Head of caudate nucleus (tissue), 42 donors: ENCODE results near the gene GKAP1.
"Not testable (repeated sequence)": the region's sequence is repeated elsewhere in the genome, so short reads cannot be mapped to it uniquely, and the experiment has no call there.

Experiments used
- DNase-seq, 42 donors: peaks; one replicate each; pipeline versions ENCODE4 v3.0.0 to v3.0.0-alpha.2; 2020 to 2021; ENCODE audit warnings: mixed read lengths in 7 of 42
- intact Hi-C: fragments of 100-400 bp; cut with DNase I; formaldehyde crosslinking; loops from one replicate; pipeline ENCODE4 v1.15.0; 2022

GKAP1 gene

GRCh38 chr9:83749706-83750105 is 67.9 kb downstream of the GKAP1 start:
- intact Hi-C loops = no loop called here
- no peak for DNase-seq

- no peak for DNase-seq
- intact Hi-C loops = no loop called here
Measured at GRCh38 chr9:83744206-83744605, 73.4 kb downstream of the GKAP1 start.

DNA sequence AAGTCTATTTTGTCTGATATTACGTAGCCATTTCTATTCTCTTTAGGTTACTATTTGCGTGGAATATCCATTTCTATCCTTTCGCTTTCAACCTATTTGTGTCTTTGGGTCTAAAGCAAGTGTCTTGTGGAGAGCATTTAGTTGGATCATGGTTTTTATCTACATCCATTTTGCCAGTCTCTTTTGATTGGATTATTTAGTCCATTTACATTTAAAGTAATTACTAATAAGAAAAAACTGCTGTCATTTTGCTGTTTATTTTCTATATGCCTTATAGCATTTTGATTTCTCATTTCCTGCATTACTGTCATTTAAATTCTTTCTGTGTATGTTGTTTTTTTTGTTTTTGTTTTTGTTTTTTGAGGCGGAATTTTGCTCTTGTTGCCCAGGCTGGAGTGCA is 83.8 kb downstream of the GKAP1 start:
- DNase-seq = no peak
- intact Hi-C loops = no loop called here

DNA sequence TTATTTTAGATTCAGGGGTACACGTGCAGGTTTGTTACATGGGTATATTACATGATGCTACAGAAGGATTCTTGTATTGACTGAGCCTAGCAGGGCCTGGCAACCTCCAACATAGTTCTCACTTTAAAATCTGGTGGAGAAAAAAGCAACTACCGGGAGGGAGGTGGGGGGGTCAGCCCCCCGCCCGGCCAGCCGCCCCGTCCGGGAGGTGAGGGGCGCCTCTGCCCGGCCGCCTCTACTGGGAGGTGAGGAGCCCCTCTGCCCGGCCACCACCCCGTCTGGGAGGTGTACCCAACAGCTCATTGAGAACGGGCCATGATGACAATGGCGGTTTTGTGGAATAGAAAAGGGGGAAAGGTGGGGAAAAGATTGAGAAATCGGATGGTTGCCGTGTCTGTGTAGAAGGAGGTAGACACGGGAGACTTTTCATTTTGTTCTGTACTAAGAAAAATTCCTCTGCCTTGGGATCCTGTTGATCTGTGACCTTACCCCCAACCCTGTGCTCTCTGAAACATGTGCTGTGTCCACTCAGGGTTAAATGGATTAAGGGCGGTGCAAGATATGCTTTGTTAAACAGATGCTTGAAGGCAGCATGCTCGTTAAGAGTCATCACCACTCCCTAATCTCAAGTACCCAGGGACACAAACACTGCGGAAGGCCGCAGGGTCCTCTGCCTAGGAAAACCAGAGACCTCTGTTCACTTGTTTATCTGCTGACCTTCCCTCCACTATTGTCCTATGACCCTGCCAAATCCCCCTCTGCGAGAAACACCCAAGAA is 88.8 kb downstream of the GKAP1 start:
- DNase-seq, intact Hi-C loops: not testable (repeated sequence)

- intact Hi-C loops = no loop called here
- DNase-seq = no peak
Measured at GRCh38 chr9:83724436-83724835, 93.1 kb downstream of the GKAP1 start.

- intact Hi-C loops = no loop called here
- no peak for DNase-seq
Measured at GRCh38 chr9:83722726-83723495, 94.7 kb downstream of the GKAP1 start.

- intact Hi-C loops = no loop called here
- DNase-seq = no peak
Measured at GRCh38 chr9:83721509-83721908, 96.1 kb downstream of the GKAP1 start.

- intact Hi-C loops = no loop called here
Measured at GRCh38 chr9:83715794-83716193, 101.8 kb downstream of the GKAP1 start.

GRCh38 chr9:83715221-83715620 is 102.3 kb downstream of the GKAP1 start:
- DNase-seq = no peak
- intact Hi-C loops = no loop called here

More at GRCh38 chr9:83715794-83716193, 101.8 kb downstream of the GKAP1 start:
- DNase-seq = no peak

- no peak for DNase-seq
- intact Hi-C loops = no loop called here
Measured at GRCh38 chr9:83714329-83714728, 103.2 kb downstream of the GKAP1 start.

GRCh38 chr9:83708515-83709158 is 108.9 kb downstream of the GKAP1 start:
- intact Hi-C loops = loop anchor here (5.0 to 10.0 kb wide), 2 partner anchors 84 to 109 kb away; partner anchors contain the start of genes GKAP1 and IDNK
- peak; percentile 55 to 85 (median 69) for DNase-seq

- intact Hi-C loops = loop anchor here (5.0 to 10.0 kb wide), 2 partner anchors 83 to 109 kb away; partner anchors contain the start of genes GKAP1 and IDNK
- DNase-seq = peak; percentile 81 to 96 (median 90)
Measured at GRCh38 chr9:83707768-83708514, 109.6 kb downstream of the GKAP1 start, which contains the start of gene UBQLN1. UBQLN1 (minus strand) TSS chr9:83707958; CDS start chr9:83707679, 279 bp downstream.

DNA sequence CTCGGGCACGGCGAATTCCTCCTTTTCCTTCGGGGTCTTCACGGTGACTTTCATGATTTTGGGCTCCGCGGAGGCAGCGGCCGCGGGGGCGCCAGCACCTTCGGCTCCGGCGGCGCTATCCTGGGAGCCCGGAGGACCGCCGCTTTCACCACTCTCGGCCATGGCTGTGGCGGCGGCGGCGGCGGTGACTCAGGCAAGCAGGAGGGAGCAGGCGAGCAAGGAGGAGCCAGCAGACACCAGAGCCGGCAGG is 110.1 kb downstream of the GKAP1 start:
- DNase-seq = peak in 1 of 42 donors; percentile 77
- intact Hi-C loops = loop anchor here (5.0 to 10.0 kb wide), 2 partner anchors 83 to 110 kb away; partner anchors contain the start of genes GKAP1 and IDNK

- peak in 37 of 42 donors; percentile 5 to 56 (median 27) for DNase-seq
- intact Hi-C loops = loop anchor here (5.0 to 10.0 kb wide), 2 partner anchors 82 to 110 kb away; partner anchors contain the start of genes GKAP1 and IDNK
Measured at GRCh38 chr9:83706676-83707517, 110.7 kb downstream of the GKAP1 start.

DNA sequence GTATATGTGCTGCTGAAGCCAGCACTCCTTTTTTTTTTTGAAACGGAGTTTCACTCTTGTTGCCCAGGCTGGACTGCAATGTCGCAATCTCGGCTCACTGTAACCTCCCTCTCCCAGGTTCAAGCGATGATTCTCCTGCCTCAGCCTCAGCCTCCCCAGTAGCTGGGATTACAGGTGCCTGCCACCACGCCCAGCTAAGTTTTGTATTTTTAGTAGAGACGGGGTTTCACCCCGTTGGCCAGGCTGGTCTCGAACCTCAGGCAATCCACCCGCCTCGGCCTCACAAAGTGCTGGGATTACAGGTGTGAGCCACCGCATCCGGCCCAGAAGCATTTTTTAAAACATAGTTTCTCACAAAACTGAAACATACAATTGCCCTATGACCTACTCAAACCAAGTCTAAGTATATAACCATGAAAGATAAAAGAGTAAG is 112.3 kb downstream of the GKAP1 start:
- not testable (repeated sequence) for DNase-seq
- intact Hi-C loops = loop anchor here (5.0 to 10.0 kb wide), 2 partner anchors 80 to 112 kb away; partner anchors contain the start of genes GKAP1 and IDNK

- intact Hi-C loops = loop anchor here (10.0 kb wide), 1 partner anchor 77 kb away; the partner anchor contains the start of gene IDNK
Measured at GRCh38 chr9:83701769-83702168, 115.8 kb downstream of the GKAP1 start.

DNA sequence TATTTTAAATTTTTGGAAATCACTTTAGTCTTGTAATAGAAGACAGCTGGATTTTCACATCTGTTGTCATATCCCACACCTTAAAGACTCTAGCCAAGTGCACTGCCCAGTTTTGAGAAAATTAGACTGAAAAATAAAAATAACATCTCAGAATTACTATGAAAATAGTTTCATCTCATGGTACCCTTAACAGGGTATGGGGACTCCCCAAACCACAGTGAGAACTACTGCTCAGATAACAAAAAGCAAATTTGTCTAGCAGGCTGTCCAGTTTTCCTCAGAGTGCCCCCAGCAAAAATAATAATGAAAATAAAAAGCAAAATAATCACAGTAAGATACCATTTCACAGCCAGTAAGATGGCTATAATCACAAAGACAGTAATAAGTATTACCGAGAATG is 116.3 kb downstream of the GKAP1 start:
- intact Hi-C loops = loop anchor here (10.0 kb wide), 1 partner anchor 76 kb away; the partner anchor contains the start of gene IDNK
- no peak for DNase-seq

More at GRCh38 chr9:83701769-83702168, 115.8 kb downstream of the GKAP1 start:
- DNase-seq = no peak

DNA sequence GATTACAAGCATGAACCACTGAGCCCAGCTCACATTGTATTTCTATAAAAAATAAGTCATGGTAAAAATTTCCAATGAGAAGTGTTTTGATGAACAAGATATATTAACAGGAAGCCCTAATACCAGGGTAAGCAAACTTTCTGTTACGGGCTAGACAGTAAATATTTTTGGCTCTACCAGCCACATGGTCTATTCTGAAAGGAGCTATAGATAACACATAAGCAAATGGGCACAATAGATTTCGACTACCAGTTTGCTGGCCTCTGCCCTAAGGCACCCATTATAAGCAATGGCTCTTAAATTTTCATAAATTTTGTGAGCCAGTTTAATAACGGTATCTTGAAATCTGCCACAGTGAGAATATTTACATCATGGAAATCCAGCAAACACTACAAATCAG is 118.0 kb downstream of the GKAP1 start:
- intact Hi-C loops = loop anchor here (10.0 kb wide), 1 partner anchor 75 kb away; the partner anchor contains the start of gene IDNK
- no peak for DNase-seq
